Measurements from ENCODE around the gene MN1. TPM values are rescaled to one million over a fixed set of nuclear protein-coding genes. Genes with fewer than 3 reads are reported as not detected.

Gene MN1
- total RNA-seq, 1 donor: 0.86 TPM

DNA sequence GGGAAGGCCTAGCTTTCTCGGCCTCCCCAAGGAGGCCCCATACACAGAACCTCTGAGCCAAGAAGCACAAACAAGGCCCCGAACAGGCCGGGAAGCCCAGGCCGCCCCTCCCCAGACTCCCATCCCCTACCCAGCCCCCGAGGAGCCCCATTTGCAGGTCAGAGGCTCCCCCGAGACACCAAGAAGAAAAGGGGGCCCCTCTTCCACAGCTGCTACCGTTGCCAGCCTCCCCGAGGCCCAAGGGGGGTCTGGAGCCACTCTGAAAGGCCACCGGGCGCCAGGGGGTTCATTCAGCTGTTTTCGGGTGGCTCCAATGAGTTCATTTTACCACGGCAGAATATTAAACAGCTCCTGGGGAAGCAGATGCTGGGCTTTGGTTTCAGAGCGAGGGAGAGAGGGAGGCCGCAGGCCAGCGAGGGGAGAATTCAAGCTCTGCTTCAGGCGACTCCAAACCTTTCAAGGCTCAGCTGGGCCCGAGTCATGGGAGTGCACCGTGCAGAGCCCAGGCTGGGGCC lies 28.5 kb downstream of the MN1 start:
- no peak for TF ChIP-seq CTCF (IDR thresholded peaks at IDR 0.05; ENCODE audit: insufficient read depth, low read depth, low read length)
- no peak for DNase-seq (ENCODE audit: low read depth)
- no peak overlapping the region for H3K4me3 ChIP-seq (ENCODE audit: low read depth, low read length)

DNA sequence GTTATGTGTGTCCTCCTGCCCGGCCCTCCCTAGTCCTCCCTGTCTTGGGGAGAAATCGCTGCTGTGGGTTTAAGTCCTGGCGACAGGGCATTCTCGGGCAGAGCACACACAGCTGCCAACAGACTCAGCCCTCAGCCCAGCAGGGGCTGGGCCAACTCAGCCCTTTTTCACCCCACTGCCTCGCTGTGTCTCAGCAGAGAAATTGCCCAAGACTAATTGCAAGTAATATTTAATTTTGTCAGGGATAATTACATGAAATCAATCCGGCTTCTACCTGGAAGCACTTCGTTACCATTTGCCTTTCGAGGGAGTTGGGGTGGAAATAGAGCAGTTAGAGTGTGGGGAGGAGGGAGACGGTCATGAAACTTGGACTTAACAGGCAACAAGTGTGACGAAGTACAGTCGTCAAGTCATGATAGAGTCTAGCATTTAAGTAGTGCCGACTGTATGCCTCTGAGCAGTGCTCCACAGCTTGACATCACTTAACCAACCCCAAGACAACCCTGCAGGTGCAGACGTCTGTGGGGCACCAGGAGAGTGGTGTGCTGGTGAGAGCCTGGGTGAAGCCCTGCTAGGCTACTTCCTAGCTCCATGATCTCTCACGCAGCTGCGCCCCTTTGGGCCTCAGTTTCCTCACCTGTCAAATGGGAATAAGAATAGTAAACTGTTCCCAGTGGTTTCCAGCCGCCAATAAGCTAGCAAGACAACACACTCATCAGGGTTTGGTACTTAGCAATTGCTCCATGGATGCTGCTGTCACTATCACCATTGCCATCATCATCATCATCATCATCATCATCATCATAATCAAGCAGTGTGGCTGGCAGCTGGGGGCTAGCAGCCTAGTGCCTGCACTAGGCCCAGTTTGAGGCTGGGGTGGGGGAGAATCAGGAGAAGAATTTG lies 29.2 kb downstream of the MN1 start:
- no peak for DNase-seq (ENCODE audit: low read depth)
- no peak overlapping the region for H3K4me3 ChIP-seq (ENCODE audit: low read depth, low read length)
- no peak for TF ChIP-seq CTCF (IDR thresholded peaks at IDR 0.05; ENCODE audit: insufficient read depth, low read depth, low read length)

GRCh38 chr22:27771637-27772036 lies 29.9 kb downstream of the MN1 start:
- TF ChIP-seq CTCF (IDR thresholded peaks at IDR 0.05; ENCODE audit: insufficient read depth, low read depth, low read length): no peak
- DNase-seq (ENCODE audit: low read depth): no peak
- no peak overlapping the region for H3K4me3 ChIP-seq (ENCODE audit: low read depth, low read length)

DNA sequence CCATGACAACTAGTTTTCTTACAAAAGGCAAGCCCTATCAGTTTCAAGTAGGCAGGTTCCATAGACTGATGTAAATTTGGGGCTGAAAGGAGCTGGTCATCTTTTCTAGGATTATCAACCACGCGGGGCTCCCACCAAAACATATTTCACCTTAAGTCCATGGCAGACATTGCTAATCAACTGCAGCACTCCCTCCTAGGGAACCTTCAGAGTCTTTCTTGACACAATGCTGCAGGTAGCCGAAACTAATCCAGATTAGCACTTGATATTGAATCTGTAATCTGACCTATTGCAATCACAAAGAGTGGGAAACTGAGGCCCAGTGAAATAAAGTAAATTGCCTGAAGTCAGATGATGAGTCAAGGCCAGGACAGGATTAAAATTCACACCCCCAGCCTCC lies 32.5 kb downstream of the MN1 start:
- no peak for DNase-seq (ENCODE audit: low read depth)
- no peak for TF ChIP-seq CTCF (IDR thresholded peaks at IDR 0.05; ENCODE audit: insufficient read depth, low read depth, low read length)
- no peak overlapping the region for H3K4me3 ChIP-seq (ENCODE audit: low read depth, low read length)

DNA sequence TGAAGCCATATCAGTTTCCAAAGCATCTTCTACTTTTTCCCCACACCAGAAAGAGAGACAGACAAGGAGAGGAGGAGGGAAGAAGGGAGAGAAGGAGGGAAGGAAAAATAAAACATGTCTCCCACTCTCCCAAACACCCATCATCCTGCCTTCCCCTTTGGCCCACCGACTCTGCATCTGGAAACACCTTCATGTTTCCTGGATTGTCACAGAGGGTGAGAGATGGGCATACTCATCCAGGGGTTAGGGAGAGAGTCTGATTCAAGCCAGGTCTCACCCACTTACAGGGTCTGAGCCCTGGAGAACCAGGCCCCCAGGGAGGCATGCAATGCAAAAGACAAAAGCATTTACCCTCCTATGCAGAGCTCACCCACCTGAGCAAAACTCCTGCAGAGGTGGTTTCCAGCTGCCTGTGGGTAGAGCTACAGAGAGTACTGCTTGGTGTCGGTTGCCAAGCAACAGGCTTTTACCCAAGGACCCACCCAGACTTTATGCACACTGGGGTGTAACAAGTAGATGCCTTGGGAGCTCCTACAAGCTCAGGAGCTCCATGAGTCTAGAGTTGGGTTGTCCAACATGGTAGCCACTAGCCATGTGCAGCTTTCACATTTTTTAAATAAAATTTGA lies 33.4 kb downstream of the MN1 start:
- DNase-seq (ENCODE audit: low read depth): no peak
- TF ChIP-seq CTCF (IDR thresholded peaks at IDR 0.05; ENCODE audit: insufficient read depth, low read depth, low read length): no peak
- H3K4me3 ChIP-seq (ENCODE audit: low read depth, low read length): no peak overlapping the region

- TF ChIP-seq CTCF (IDR thresholded peaks at IDR 0.05; ENCODE audit: insufficient read depth, low read depth, low read length): no peak
- H3K4me3 ChIP-seq (ENCODE audit: low read depth, low read length): no peak overlapping the region
- no peak for DNase-seq (ENCODE audit: low read depth)
Measured at GRCh38 chr22:27766679-27767078, 34.9 kb downstream of the MN1 start.

All from fibroblast of villous mesenchyme (primary cell).